HG03280 (cell line): Measurements from ENCODE around the gene SORL1.
A peak's percentile ranks its signal among the peaks of the same experiment; 100 is the strongest.

Experiments
- ATAC-seq: cut with Tn5 transposase; IDR thresholded peaks from one replicate; pipeline ENCODE4 v1.9.1; 2021; ENCODE audit warnings: mild to moderate bottlenecking, moderate library complexity; ENCODE audit not compliant: unreplicated experiment

The SORL1 gene

DNA sequence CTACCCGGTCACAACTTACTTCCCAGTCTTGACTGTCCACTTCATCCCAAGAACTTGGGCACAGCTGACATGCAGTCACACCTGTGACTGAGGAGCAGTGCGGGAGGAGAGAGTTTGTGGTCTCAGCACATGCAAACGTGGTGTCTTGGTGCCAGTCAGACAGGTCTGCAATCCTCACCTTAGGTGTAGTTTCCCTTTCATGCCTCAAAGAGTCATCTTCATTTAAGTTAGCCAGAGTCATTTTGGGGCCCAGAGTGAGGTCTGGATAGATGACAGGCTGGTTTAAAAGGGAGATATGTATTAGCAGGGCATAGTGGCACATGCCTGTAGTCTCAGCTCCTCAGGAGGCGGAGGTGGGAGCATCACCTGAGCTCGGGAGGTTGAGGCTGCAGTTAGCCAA is 109.1 kb downstream of the SORL1 start:
- ATAC-seq: no peak

DNA sequence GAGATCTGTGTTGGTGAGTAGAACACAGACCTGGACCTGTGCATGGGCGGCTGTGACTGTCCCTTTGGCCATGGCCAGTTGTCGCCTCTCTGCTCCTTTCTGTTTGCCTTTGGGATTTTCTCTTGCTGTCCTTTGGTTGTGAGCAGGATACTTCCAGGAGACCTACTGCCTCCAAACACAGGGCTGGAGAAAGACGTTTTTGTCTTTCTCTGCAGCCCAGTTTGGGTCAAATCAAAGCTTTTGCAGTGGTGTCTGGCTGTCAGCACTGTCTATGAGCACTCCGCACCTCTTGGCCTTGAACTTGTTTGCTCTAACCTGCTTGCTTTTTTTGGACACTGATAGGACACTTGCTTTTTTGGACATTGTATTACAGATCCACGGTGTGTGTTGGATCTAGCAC is 109.6 kb downstream of the SORL1 start:
- no peak for ATAC-seq

DNA sequence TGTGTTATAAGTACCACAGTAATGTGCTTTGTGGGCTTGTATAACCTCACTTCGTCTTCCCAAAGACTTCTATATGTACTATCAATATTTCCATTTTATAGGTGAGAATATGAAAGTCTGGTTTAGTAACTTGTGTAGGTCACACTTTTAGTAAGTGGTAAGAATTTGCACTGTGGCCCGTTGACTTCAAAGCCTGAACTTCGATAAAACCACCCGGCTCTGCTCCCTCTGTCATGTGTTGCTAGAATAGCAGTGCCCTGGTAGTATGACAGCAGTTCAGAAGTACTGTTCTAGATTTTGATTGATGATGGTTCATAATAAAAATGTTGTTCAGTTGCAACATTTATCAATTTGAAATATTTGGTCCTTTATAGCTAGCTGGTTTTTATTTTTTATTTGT is 110.9 kb downstream of the SORL1 start:
- no peak for ATAC-seq

DNA sequence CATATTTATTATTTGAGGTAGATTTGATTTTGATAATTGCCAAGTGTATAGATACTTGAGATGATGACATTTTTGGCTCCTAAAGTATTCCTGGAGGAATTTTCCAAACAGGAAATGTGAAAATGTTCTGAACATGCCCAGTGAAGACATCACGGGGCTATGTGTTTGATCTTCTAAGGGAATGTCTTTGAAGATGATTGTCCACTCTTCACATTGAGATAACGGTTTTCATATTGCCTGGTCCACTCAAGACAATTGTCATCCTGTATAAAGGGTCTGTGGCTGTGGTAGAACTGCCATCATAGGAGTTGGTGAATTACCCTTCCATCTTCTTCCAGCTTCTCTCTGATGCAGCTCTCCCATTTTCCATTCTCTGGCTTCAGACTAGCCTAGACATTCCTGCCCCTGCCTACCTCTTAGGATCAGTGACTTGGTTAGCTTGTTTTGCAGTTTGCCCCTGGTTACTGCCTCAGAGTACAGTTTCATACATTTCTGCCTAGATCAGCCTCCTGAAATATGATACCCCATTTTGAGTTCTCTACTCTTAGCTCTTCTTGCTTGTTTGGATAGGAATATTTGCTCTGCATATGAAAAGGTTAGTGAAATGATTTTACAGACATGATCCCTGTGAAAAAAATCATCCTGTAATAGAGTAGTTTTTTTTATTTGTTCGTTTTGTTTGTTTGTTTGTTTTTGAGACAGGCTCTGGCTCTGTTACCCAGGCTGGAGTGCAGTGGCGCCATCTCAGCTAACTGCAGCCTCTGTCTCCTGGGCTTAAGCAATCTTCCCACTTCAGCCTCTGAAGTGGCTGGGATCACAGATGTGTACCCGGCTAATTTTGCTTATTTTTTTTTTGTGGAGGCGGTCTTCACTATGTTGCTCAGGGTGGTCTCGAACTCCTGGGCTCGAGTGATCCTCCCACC is 112.0 kb downstream of the SORL1 start:
- ATAC-seq: no peak

DNA sequence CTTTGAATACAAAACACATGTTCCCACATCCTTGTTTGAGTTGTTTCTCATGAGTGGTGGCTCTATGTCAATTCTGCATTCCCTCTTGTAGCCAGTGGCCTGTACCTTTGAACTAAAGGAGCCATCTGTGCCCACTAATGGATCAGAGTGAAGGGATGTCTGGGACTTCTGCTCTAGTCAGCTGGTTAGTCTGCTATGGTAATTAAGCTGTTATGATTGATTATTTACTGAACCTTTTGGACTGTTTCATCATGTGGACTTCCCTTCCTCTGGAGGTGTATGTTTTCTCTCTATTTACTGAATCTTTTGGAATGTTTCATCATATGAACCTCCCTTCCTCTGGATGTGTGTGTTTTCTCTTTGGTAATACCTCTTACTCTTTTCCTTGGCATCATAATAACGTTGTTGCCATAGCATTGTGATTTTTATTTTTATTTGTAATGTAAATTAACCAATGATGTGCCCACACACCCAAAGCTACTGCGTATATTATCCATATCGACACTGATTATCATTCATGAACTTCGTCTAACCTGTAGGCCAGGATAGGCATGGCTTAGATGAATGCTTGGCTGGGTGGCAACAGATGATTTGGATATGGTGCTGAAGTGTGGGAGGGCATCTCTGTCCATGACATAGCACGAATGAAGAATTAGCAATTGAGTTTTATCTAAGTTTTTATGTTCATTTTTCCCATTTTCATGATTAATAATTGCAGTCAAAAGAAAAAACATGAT is 113.0 kb downstream of the SORL1 start:
- no peak for ATAC-seq

DNA sequence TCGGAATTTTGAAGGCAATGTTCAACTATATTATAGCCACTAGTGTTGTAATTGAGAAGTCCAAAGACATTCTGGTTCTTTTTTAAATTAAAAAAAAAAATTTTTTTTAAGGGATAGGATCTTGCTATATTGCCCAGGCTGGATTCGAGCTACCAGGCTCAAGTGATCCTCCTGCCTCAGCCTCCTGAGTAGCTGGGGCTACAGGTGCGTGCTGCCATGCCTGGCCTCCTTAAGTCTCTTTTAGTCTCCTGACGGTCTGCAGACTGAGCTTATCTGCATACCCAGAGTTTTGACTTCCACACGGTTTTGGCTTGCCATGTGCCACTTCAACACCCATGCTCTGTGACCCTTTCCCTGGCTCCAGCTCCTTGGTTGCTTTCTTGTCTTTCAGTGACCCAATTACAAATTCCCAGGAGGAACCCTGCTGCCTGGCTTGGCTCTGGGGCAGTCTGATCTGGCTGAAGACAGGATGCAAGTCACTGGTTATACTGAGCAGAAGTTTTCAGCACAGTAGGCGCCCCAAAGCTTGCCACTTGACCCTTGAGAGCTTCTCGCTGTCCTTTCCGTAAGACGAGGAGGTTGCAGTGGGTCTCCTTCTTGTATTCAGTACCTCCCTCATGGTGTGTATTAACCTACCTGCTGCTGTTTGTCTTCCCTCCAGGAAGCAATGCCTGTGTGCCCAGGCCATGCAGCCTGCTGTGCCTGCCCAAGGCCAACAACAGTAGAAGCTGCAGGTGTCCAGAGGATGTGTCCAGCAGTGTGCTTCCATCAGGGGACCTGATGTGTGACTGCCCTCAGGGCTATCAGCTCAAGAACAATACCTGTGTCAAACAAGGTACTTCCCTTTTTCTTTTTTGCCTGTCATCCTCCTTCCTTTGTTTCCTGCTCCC is 114.4 kb downstream of the SORL1 start:
- ATAC-seq: no peak

DNA sequence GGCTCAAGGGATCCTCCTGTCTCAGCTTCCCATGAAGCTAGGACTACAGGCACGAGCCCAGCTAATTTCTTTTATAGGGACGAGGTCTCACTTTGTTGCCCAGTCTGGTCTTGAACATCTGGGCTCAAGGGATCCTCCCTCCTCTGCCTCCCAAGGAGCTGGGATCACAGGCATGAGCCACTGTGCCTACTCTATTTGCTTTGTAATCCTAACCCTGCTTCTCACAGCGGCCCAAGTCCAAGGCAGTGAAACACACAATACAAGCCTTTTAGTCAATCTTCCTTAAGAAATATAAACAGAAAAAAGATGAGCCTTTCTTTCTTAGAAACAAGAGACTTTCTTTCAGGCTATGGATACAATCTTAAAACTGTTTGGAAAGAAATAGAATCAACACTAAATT is 115.9 kb downstream of the SORL1 start:
- ATAC-seq: no peak

DNA sequence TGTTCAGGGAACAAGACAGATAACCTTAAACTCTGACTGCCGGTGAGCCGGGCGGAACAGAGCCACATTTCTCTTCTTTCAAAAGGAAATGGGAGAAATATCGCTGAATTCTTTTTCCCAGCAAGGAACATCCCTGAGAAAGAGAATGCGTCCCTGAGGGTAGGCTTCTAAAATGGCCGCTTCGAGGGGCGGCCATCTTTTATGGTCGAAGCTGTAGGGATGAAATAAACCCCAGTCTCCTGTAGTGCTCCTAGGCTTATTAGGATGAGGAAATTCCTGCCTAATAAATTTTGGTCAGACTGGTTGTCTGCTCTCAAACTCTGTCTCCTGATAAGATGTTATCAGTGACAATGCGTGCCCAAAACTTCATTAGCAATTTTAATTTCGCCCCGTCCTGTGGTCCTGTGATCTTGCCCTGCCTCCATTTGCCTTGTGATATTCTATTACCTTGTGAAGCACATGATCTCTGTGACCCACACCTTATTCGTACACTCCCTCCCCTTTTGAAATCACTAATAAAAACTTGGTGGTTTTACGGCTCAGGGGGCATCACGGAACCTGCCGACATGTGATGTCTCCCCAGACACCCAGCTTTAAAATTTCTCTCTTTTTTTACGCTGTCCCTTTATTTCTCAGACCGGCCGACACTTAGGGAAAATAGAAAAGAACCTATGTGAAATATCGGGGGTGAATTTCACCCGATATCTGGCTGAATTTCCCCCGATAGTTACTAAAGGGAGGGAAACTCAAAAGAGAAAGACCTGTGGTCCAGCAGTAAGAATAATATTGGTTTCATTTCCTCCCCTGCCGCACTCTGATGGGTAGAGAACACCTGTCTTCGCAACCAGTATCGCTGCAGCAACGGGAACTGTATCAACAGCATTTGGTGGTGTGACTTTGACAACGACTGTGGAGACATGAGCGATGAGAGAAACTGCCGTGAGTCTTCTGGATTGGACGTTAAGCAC is 117.5 kb downstream of the SORL1 start:
- ATAC-seq: peak; percentile 99

DNA sequence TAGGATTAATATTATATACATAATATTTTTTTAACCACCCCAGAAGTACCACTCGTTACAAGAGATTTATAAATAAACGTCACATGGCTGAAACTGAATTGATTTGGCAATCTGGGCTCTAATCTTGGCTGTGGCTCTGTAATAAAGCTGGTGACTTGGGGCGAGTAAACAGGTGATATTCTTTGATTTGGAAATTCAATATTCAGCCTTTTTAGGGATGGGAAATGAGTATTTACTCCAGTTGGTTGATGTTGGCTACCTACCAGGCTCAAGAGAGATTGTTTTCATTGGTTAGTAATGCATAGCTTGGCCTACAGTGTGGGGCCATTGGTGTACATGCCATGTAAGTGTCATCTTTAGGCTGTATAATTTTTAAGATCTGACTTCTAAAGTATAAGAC is 118.3 kb downstream of the SORL1 start:
- ATAC-seq: no peak

DNA sequence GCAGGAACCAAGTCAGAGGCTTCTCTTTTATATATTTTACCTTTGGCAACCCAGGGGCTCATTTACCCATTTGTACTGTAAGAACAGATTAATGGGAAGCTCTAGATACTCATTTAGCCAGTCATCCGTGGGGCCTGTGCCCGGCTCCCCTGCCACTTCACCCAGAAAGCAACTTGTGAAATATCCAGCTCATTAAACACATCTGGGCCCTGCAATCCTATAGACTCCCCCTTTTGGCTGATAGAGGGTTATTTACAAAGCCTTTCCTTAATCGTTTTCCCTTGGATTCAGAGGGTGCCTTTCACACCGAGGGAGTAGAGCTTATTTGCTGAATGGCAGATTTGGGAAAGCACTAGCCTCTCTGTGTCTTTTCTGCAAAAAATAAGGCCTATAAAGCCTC is 119.4 kb downstream of the SORL1 start:
- no peak for ATAC-seq

DNA sequence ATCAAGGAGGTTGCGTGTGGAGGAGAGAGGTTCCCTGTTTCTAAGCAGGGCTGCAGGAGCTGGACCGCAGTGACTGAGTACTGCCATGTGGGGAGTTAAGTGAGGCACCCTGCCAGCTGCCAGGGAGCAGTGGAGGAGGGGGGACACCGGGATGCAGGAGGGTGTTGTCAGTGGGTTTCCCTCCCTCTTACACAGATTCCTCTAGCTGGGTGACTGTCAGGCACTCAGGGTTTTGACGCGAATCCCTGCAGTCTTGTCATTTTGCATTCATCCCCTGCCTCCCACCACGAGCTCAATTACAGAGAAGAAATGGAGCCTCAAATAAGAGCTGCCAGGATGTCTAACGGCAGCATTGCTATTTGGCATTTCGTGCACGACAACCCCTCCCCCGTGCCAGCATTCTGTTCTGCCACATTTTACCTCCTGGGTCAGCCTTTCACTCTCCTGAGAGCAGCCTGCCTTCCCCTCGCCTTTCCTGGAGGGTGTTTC is 120.5 kb downstream of the SORL1 start:
- no peak for ATAC-seq

DNA sequence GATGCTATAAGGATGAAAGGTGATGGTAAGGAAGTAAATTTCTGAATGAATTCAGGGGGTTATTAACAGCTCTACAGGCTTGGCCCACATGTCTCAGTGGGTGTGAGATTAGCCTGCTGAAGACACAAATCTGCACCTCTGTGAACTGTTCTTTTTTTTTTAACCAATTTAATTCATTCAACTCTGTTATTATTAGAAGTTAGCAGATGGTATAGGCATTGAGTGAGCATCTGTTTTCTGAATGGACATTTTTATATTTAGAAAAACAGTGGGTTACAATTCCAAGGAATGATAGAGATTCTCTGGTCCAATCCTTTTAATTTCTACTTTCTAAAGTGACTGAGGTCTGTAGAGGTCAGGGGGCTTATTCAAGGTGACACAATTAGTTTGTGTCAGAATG is 122.7 kb downstream of the SORL1 start:
- ATAC-seq: no peak

DNA sequence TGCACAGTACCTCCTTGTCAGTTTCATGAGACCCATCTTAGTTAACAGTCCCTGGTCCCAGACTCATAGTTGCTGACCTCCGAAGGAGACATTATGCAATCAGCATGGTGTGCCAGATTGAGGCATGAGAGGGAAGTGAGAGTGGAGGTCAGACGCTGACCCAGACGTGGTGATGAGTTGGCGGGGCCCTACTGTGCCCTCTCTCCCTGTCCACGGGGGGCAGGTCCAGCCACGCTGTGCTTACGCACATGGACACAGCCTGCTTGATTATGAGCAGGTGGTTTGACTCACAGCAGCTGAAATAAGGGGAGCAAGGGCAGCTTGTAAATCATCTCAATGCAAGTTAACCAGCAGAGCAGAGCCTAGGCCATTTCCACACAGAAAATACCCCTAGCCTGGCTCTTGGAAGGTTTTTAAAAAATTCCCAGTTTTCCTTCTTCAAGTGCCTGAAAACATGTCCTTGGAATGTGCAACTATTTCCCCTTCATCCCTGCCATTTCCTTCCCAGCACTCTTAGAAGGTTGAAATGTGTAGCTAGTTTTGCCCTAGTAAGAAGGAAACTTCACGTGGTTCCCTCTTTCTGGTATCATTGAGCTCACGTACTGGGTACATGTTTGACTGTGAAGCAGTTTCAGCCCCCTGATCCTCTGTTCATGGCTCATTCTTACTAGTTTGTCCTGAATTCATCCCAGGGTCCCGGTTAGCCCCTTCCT is 123.3 kb downstream of the SORL1 start:
- peak; percentile 62 for ATAC-seq

DNA sequence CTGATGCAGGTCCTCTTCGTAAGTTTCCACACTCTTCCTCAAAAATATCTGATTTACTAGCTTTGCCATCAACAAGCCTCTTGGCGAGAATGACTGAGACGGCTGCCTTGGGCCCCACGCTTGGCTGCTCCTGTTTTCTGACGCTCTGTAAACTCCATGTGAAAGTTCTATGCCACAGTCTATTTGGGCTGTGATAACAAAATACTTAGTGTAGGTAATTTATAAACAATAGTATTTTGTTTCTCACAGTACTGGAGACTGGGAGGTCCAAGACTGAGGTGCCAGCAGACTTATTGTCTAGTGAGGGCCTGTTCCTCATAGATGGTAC is 123.8 kb downstream of the SORL1 start:
- peak; percentile 36 for ATAC-seq

DNA sequence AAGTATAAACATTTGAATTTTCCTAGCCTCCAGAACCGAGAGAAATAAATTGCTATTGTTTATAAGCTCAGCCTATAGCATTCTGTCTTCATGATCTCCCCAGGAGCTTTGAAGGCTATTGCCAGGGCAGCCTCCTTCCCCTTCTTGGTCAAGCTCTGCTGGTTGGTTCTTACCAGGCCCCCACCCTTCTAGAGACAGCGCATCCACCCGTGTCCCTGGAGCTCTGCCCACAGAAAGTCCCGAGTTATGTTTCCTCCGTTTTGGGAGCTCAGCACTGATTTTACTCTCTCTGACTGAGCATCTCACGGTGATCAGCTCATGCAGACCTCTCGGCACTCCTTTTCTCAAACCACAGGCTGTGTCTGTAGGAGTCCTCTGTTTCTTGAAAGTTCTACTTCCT is 124.4 kb downstream of the SORL1 start:
- no peak for ATAC-seq

DNA sequence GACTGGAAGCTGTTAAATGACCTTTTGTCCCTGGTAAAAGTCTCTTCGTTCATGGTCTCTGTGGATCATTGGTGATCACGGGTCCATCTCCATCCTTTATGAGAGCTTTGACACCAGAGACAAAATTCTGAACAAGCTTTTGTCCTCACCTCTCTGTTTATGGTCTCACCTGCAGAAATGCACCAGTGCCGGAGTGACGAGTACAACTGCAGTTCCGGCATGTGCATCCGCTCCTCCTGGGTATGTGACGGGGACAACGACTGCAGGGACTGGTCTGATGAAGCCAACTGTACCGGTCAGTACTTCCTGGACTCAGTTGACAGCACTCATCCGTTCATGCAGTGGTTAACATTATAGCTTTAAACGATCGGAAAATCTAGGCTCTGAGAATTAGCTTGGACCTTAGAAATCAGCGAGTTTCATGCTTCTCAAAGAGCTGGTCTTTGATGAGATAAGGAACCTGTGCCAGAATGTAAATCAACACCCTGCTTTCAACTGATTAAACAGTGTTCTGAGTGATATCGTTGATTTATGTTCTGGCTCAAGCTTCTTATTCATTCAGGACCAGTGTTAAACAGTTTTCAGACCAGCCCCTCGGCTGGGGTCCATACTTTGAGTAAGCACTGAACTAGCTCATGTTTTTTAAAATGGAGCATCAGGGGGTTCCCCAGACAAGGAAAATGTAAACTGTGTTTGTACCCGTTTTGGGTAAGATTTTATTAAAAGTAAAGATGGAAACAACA is 125.2 kb downstream of the SORL1 start:
- no peak for ATAC-seq

DNA sequence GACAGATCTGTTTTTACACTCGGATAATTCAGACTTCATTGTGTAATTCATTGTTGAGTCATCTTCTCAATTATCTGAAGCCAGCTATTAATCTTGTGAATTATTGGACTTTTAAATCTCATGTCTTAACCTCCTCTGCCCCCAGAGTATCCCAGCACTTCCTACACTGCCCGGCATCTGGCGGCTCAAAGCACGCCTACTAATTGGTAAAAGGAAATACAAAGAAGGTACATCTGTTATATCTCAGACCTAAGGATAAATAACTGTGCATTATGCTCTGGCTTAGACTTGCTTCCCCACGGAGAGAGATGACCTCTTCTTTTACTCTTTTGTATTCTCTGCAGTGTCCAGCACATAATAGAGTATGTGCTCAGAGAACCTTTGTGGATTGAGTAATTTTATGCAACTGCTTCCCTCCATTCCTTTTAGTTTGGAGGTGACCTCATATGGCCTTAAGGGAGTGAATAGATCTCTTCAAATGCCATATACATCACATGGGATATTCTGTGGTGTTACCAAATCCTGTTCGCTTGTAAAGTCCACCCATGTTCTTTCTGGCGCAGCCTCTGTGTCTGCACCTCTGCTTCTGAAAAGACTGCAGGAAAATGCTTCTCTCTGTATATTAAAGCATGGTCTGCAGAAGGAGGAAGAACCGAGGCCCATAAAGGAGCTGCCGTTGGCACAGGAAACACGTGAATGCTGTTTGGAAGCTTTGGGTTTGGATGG is 126.3 kb downstream of the SORL1 start:
- no peak for ATAC-seq

DNA sequence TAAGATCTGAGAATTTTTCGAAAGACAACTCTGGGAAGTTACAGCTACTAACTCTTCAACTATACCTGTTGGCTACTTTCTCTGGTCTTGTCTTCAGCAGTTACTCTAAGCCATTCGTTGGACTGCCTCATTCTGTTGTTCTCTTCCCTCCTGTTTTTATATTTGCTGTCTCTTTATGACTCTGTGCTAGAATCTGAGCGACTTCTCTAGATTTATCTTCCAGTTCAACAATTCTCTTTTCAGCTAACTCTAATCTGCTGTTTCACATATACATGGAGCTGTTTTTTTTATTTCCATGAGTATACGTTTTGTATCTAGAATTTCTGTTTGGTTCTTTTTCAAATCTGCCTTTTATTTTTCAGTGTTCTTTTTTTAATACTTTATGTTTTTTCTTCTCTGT is 128.0 kb downstream of the SORL1 start:
- ATAC-seq: no peak
